Upper lobe of left lung (tissue), 6 donors: Measurements from ENCODE around the gene UST. TPM values are rescaled to one million over a fixed set of nuclear protein-coding genes. Genes with fewer than 3 reads are reported as not detected.

Source experiments
- ATAC-seq, 2 donors: fragments of 200-7000 bp; cut with Tn5 transposase; one replicate each; pipeline ENCODE4 v1.9.1; 2022; ENCODE audit warnings: mild to moderate bottlenecking in 2 of 2, moderate library complexity in 2 of 2; ENCODE audit not compliant: low FRiP score in 2 of 2
- DNase-seq, 2 donors: peaks; one replicate each; pipeline ENCODE4 v3.0.0-alpha.2; 2019 to 2020
- H3K27ac ChIP-seq, 4 donors: fragments of 200-600 bp; sonication (generic); one replicate each; pipeline ENCODE4 v1.5.1; 2016 to 2019
- H3K27me3 ChIP-seq, 4 donors: fragments of 200-600 bp; sonication (generic); one replicate each; pipeline ENCODE4 v1.5.1; 2017 to 2019
- H3K36me3 ChIP-seq, 4 donors: fragments of 200-600 bp; sonication (generic); one replicate each; pipeline ENCODE4 v1.5.1; 2016 to 2019
- H3K4me1 ChIP-seq, 4 donors: fragments of 200-600 bp; sonication (generic); one replicate each; pipeline ENCODE4 v1.5.1; 2018 to 2019
- H3K4me3 ChIP-seq, 4 donors: fragments of 200-600 bp; sonication (generic); one replicate each; pipeline ENCODE4 v1.5.1; 2017 to 2019; ENCODE audit warnings: mild to moderate bottlenecking in 2 of 4, moderate library complexity in 1 of 4
- H3K9me3 ChIP-seq, 4 donors: fragments of 200-600 bp; sonication (generic); one replicate each; pipeline ENCODE4 v1.5.1; 2018 to 2019
- EP300 ChIP-seq, 4 donors: sonication (generic); formaldehyde crosslinking; IDR thresholded peaks; one replicate each; pipeline ENCODE4 v1.5.1; 2017; ENCODE audit warnings: antibody characterized with exemption in 4 of 4, control low read depth in 2 of 4
- POLR2A ChIP-seq, 4 donors: fragments of 450-650 bp; IDR thresholded peaks; one replicate each; pipeline ENCODE4 v1.5.1; 2016 to 2017; ENCODE audit warnings: antibody characterized with exemption in 4 of 4, mild to moderate bottlenecking in 2 of 4
- POLR2AphosphoS5 ChIP-seq, 2 donors: sonication (generic); formaldehyde crosslinking; IDR thresholded peaks; one replicate each; pipeline ENCODE4 v1.5.1; 2017; ENCODE audit warnings: antibody characterized with exemption in 2 of 2
- WGBS, 2 donors: methylation state at CpG; one replicate each; pipeline ENCODE4 v1.1.5; 2017 to 2018; 5-methylcytosine and 5-hydroxymethylcytosine counted together
- total RNA-seq, 6 donors: library from RNA; depleted of rRNA in 4 of 6; stranded (reverse); fragments of >200 nt in 4 of 6; gene quantifications; one replicate each; pipeline versions ENCODE4 v1.1.0 to v1.2.1, GENCODE V29; 2016 to 2021
- TF ChIP-seq, protein P1 (sequence below), 6 experiments: fragments of 450-650 bp in 4 of 6; fragments of 200-600 bp in 2 of 6; sonication (generic) in 2 of 6; IDR thresholded peaks; one replicate each; pipeline ENCODE4 v1.5.1; 2016 to 2019; ENCODE audit warnings: antibody characterized with exemption in 6 of 6
- donor health status: DM: no; HTN: no; CAD: no; lungs with moderate emphysema.
- donor health status: DM: no; HTN: yes; CAD: no; lungs with severe emphysema.

The UST gene
- total RNA-seq, 6 donors from 2014 or later = 10.2 to 21.6 (median 14.2) TPM

DNA sequence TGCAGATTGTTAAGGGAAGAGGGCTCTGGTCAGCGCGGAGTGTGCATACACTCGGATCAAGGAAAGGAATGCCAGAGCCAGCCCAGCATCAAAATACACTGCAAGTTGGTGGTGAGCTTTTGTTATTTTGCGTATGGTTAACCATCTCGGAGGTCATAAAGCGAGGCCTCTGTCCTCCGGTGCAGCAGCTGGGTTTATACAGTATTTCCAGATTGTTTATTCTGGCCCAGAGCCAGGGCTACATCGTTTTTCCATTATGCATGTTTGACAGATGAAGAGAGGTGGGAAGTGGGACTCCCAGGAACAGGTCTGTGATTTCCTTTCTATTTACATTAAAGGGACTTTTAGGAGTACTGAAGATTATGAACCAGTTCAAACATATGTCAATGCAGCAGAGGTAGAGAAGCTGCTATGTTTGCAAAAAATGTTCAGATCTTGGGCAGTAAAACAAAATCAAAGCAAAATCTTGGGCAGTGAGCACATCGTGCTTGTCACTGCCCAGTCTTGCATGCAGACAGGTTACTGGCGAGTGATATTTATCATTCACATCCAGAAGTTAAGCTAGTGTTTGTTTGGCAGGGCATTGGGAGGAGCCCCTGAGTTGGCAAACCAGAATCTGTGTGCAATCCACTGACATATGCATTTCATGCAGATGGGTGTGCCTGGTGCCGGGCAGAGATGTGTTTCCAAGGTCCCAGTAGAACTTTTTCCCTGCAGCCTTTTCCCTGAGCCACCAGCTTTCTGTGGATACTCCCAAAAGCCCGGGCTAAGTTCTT, 314.3 kb downstream of the UST start:
- DNase-seq (no peak), ATAC-seq (no peak)
- H3K27ac ChIP-seq = no peak overlapping the region
- H3K9me3 ChIP-seq = no peaks in the 10 kb centered on the region
- H3K36me3 ChIP-seq = no peaks in the 10 kb centered on the region
- no peak overlapping the region for H3K4me3 ChIP-seq
- H3K4me1 ChIP-seq = peaks cover 3 to 16% (median 12%) of the 10 kb centered on the region in 4 donors
- TF ChIP-seq EP300 (IDR thresholded peaks at IDR 0.05) (no peak), POLR2A (IDR thresholded peaks at IDR 0.05) (no peak), POLR2AphosphoS5 (IDR thresholded peaks at IDR 0.05) (no peak)
- TF ChIP-seq, protein P1, sequence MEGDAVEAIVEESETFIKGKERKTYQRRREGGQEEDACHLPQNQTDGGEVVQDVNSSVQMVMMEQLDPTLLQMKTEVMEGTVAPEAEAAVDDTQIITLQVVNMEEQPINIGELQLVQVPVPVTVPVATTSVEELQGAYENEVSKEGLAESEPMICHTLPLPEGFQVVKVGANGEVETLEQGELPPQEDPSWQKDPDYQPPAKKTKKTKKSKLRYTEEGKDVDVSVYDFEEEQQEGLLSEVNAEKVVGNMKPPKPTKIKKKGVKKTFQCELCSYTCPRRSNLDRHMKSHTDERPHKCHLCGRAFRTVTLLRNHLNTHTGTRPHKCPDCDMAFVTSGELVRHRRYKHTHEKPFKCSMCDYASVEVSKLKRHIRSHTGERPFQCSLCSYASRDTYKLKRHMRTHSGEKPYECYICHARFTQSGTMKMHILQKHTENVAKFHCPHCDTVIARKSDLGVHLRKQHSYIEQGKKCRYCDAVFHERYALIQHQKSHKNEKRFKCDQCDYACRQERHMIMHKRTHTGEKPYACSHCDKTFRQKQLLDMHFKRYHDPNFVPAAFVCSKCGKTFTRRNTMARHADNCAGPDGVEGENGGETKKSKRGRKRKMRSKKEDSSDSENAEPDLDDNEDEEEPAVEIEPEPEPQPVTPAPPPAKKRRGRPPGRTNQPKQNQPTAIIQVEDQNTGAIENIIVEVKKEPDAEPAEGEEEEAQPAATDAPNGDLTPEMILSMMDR (IDR thresholded peaks at IDR 0.05) = no peak
- H3K27me3 ChIP-seq = no peaks in the 10 kb centered on the region
- 48 to 64% methylated on average over 12 of the region's 12 CpGs for WGBS, 2 donors

DNA sequence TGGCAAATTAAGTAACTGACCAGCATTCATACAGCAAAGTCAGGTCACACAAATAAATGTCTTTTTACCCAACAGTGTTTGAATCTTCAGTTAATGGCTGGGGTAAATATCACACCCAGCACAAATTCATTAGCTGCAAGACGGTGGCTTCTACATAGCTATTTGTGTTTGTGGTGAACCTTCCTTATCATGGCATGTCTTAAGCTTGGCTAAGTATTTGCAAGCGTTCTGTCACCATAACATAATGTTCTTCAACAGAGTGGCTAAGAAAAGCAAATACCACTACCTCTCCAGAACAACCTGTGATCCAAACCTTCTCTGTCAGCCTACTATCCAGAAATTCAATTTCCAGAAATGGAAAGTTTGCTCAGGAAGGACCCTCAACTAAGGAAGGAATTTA, 315.1 kb downstream of the UST start:
- H3K36me3 ChIP-seq = no peaks in the 10 kb centered on the region
- no peak for TF ChIP-seq POLR2A (IDR thresholded peaks at IDR 0.05)
- TF ChIP-seq, protein P1 (IDR thresholded peaks at IDR 0.05) = no peak
- no peak for TF ChIP-seq POLR2AphosphoS5 (IDR thresholded peaks at IDR 0.05)
- no peak for TF ChIP-seq EP300 (IDR thresholded peaks at IDR 0.05)
- DNase-seq = no peak
- 55 to 76% methylated on average over 2 of the region's 2 CpGs for WGBS, 2 donors
- no peak overlapping the region for H3K4me3 ChIP-seq
- no peaks in the 10 kb centered on the region for H3K9me3 ChIP-seq
- H3K27ac ChIP-seq = no peak overlapping the region
- no peak for ATAC-seq
- H3K4me1 ChIP-seq = peaks cover 3 to 16% (median 12%) of the 10 kb centered on the region in 4 donors
- no peaks in the 10 kb centered on the region for H3K27me3 ChIP-seq

DNA sequence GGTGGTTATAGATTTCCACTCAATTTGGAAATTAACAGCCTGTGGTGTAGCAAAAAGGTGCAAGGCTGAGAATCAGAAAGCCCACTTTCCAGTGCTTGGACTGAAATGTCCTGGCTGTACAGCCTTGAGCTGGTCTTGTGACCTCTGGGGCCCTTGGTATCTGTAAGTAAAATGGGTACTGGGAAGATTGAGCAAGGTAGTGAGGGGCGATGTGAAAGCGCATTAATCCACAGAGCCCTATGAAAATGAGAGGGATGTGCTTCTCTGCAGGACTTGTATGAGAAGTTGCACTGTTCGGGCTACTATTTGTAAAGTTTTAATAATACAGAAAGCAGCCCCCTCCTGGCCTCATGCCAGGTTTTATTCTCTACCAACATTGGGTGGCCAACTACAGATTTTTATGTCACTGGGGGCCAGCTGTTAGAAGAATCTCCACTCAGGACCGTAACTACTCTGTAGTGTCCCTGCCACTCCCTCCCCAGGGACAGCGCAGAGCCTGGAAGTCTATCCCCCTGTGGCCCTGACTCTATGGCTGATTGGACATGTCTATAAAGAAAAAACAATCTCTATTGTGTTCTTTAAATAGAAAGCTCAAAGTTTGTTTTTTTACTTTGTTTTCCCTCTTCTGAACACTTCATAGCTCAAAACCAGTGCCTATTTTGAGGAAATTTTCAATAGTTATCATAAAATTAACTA, 316.0 kb downstream of the UST start:
- DNase-seq (no peak), ATAC-seq (no peak)
- Histone ChIP-seq H3K27me3 (no peaks in the 10 kb centered on the region), H3K36me3 (no peaks in the 10 kb centered on the region), H3K9me3 (no peaks in the 10 kb centered on the region), H3K4me1 (peaks cover 3 to 16% (median 12%) of the 10 kb centered on the region in 4 donors), H3K4me3 (no peak overlapping the region), H3K27ac (no peak overlapping the region)
- WGBS, 2 donors = 88 to 91% methylated on average over 5 of the region's 5 CpGs
- TF ChIP-seq, protein P1 (IDR thresholded peaks at IDR 0.05) = no peak
- TF ChIP-seq POLR2A (IDR thresholded peaks at IDR 0.05) = no peak

DNA sequence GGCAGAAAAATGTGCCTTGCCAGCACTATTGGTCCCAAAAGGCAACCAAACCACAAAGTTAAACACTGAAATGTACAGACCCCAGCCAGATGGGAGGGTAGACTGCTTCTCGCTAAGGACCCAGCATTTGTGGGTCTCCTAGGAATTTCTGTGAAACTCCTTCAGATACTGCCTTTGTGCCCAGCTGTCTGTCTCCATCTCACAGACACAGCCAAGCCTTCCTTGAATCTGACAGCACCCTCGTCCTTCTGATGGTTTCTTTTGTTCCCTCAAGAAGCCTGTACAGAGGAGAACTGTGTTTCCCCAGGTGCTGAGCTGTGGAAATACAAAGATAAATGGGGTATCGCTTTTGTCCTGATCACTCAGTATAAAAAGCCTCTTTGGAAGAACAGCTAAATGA, 316.6 kb downstream of the UST start:
- WGBS, 2 donors = 92 to 93% methylated on average over 3 of the region's 3 CpGs
- H3K27ac ChIP-seq = no peak overlapping the region

More for the DNA sequence above, 316.6 kb downstream of the UST start:
- no peaks in the 10 kb centered on the region for H3K27me3 ChIP-seq
- no peak for TF ChIP-seq EP300 (IDR thresholded peaks at IDR 0.05)
- TF ChIP-seq POLR2AphosphoS5 (IDR thresholded peaks at IDR 0.05) = no peak
- no peak for TF ChIP-seq POLR2A (IDR thresholded peaks at IDR 0.05)
- TF ChIP-seq, protein P1 (IDR thresholded peaks at IDR 0.05) = no peak
- no peaks in the 10 kb centered on the region for H3K36me3 ChIP-seq
- no peak for ATAC-seq
- H3K9me3 ChIP-seq = no peaks in the 10 kb centered on the region
- DNase-seq = no peak
- peaks cover 3 to 16% (median 12%) of the 10 kb centered on the region in 4 donors for H3K4me1 ChIP-seq
- no peak overlapping the region for H3K4me3 ChIP-seq
